PFSK-1 (cell line): ENCODE measurements around the gene ARID5A.

ENCODE experiments used
- FOXP2 ChIP-seq: optimal IDR thresholded peaks from 2 replicates; pipeline ENCODE3; 2011; ENCODE audit warnings: borderline replicate concordance, control low read depth, inconsistent platforms; ENCODE audit not compliant: insufficient read depth; ENCODE audit errors: extremely low read length, extremely low read depth
- POLR2AphosphoS5 ChIP-seq: IDR thresholded peaks from 2 replicates; pipeline ENCODE4 v1.6.1; 2012; ENCODE audit warnings: low read depth, mild to moderate bottlenecking, control low read depth, low read length, moderate library complexity
- REST ChIP-seq, 2 experiments: IDR thresholded peaks; 2 replicates each; pipeline versions ENCODE4 v1.6.1 to v1.8.0; 2011 to 2012; ENCODE audit warnings: low read depth in 2 of 2, low read length in 2 of 2, control low read depth in 1 of 2, inconsistent platforms in 1 of 2, mild to moderate bottlenecking in 1 of 2, moderate library complexity in 1 of 2; ENCODE audit not compliant: insufficient read depth in 1 of 2
- SIN3A ChIP-seq: IDR thresholded peaks from 2 replicates; pipeline ENCODE4 v1.6.1; 2012; ENCODE audit warnings: mild to moderate bottlenecking, low read length, moderate library complexity, borderline replicate concordance; ENCODE audit not compliant: insufficient read depth
- TAF1 ChIP-seq: IDR thresholded peaks from 2 replicates; pipeline ENCODE4 v1.6.1; 2012; ENCODE audit warnings: low read length, control low read depth, borderline replicate concordance; ENCODE audit not compliant: insufficient read depth

ARID5A gene

DNA sequence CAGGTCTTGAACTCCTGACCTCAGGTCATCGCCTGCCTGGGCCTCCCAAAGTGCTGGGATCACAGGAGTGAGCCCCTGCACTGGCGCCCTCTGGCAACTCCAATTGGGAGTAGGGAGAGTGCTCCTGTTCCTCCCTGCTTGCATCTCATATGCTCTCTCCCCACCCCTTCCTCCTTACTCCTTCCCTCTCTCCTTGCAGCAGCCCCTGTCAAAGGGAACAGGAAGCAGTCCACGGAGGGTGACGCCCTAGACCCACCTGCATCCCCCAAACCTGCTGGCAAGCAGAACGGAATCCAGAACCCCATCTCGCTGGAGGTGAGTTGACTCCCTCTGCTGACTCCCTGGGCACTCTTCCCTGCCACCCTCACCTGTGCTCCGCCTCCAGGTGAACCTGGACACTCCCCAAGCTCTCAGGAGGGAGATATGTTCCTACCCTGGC is 10.7 kb downstream of the ARID5A start:
- no peak for TF ChIP-seq FOXP2
- TF ChIP-seq REST (IDR thresholded peaks at IDR 0.05; ENCODE audit: insufficient read depth in 1 of 2, low read depth in 2 of 2, low read length in 2 of 2) = no peak
- TF ChIP-seq TAF1 = no peak
- no peak for TF ChIP-seq POLR2AphosphoS5

DNA sequence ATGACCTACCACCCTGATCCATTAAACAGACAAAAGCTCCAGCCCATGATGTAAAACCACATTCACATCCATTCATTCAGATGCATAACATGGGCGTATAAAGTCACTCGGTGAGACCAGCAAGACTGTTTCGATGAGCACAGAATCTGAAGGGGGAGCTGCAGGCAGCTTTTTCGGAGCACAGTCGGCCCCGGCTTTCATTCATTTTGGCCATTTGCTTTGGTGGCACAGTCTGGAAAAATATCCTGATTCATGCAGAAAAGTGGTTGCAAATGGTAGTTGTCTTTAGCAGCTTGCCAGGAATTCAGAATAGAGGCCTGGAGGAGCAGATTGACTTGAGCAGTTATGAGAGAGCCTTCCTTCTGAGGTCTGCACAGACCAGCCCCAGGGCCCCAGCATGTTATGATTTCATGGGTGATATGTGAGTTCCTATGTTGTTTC is 11.2 kb downstream of the ARID5A start:
- no peak for TF ChIP-seq REST (IDR thresholded peaks at IDR 0.05; ENCODE audit: insufficient read depth in 1 of 2, low read depth in 2 of 2, low read length in 2 of 2)
- no peak for TF ChIP-seq SIN3A
- no peak for TF ChIP-seq TAF1
- TF ChIP-seq FOXP2 = no peak
- TF ChIP-seq POLR2AphosphoS5 = no peak

- TF ChIP-seq REST (IDR thresholded peaks at IDR 0.05; ENCODE audit: insufficient read depth in 1 of 2, low read depth in 2 of 2, low read length in 2 of 2) = no peak
- TF ChIP-seq POLR2AphosphoS5 = no peak
- TF ChIP-seq FOXP2 = no peak
- no peak for TF ChIP-seq TAF1
- TF ChIP-seq SIN3A = no peak
Observed at GRCh38 chr2:96548558-96549465, 12.3 kb downstream of the ARID5A start.

GRCh38 chr2:96549466-96549785 is 12.9 kb downstream of the ARID5A start:
- no peak for TF ChIP-seq REST (IDR thresholded peaks at IDR 0.05; ENCODE audit: insufficient read depth in 1 of 2, low read depth in 2 of 2, low read length in 2 of 2)
- TF ChIP-seq TAF1 = no peak
- TF ChIP-seq POLR2AphosphoS5 = no peak
- TF ChIP-seq FOXP2 = no peak
- TF ChIP-seq SIN3A = no peak
